Right atrium auricular region (tissue), 2 donors: ENCODE measurements around the gene ANKRD61. TPM values are rescaled to one million over a fixed set of nuclear protein-coding genes. Genes with fewer than 3 reads are reported as not detected.

Source experiments
- DNase-seq: peaks from one replicate; pipeline ENCODE4 v3.0.0-alpha.2; 2019; ENCODE audit warnings: low spot score
- H3K27ac ChIP-seq, 2 donors: fragments of 200-600 bp; sonication (generic); 1 replicate in 1 of 2; 2 replicates in 1 of 2; pipeline ENCODE4 v1.5.1; 2016 to 2019
- H3K27me3 ChIP-seq, 2 donors: fragments of 200-600 bp; sonication (generic); one replicate each; pipeline versions ENCODE4 v1.5.1 to v1.6.0; 2017 to 2019
- H3K36me3 ChIP-seq: fragments of 200-600 bp; sonication (generic); one replicate; pipeline ENCODE4 v1.5.1; 2016
- H3K4me1 ChIP-seq, 2 donors: fragments of 200-600 bp; sonication (generic); one replicate each; pipeline versions ENCODE4 v1.5.1 to v1.6.0; 2017 to 2019
- H3K4me3 ChIP-seq, 2 donors: fragments of 200-600 bp; sonication (generic); 1 replicate in 1 of 2; 2 replicates in 1 of 2; pipeline ENCODE4 v1.5.1; 2017 to 2019; ENCODE audit warnings: mild to moderate bottlenecking in 1 of 2, moderate library complexity in 1 of 2
- H3K9me3 ChIP-seq, 2 donors: fragments of 200-600 bp; sonication (generic); one replicate each; pipeline ENCODE4 v1.5.1; 2019
- total RNA-seq, 2 donors: library from RNA; depleted of rRNA; stranded (reverse); fragments of >200 nt; gene quantifications; one replicate each; pipeline ENCODE4 v1.1.0, GENCODE V29; 2016
- TF ChIP-seq, protein P1 (sequence below), 2 donors: fragments of 200-600 bp; sonication (generic); IDR thresholded peaks; one replicate each; pipeline ENCODE4 v1.5.1; 2019; ENCODE audit warnings: antibody characterized with exemption in 2 of 2

Gene ANKRD61
- total RNA-seq, 2 donors from 2014 or later: not detected

DNA sequence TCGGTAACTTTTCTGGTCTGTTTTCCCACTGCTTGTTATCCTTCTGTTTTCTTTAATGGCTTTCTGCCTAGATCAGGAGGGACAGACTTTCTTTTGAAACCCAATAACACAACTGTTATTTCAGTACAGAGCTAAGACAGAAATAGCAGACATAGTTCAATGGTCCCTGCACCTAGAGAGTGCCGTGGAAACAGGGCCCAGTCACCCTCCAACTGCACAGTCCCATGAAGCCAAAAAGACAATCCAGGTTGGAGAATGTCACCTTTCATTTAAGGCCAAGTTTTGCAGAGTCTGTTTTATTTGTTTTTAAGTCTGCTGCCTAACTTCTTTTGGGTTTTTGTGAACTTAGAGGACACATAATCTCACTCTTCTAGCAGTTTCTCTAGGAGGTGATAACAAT lies 19.6 kb upstream of the ANKRD61 start:
- Histone ChIP-seq H3K4me3 (no peak overlapping the region), H3K9me3 (no peaks in the 10 kb centered on the region), H3K27me3 (no peaks in the 10 kb centered on the region), H3K4me1 (peaks cover 0 to 46% of the 10 kb centered on the region in 2 donors), H3K36me3 (peaks cover 17% of the 10 kb centered on the region), H3K27ac (no peak overlapping the region)
- no peak for DNase-seq
- TF ChIP-seq, protein P1, sequence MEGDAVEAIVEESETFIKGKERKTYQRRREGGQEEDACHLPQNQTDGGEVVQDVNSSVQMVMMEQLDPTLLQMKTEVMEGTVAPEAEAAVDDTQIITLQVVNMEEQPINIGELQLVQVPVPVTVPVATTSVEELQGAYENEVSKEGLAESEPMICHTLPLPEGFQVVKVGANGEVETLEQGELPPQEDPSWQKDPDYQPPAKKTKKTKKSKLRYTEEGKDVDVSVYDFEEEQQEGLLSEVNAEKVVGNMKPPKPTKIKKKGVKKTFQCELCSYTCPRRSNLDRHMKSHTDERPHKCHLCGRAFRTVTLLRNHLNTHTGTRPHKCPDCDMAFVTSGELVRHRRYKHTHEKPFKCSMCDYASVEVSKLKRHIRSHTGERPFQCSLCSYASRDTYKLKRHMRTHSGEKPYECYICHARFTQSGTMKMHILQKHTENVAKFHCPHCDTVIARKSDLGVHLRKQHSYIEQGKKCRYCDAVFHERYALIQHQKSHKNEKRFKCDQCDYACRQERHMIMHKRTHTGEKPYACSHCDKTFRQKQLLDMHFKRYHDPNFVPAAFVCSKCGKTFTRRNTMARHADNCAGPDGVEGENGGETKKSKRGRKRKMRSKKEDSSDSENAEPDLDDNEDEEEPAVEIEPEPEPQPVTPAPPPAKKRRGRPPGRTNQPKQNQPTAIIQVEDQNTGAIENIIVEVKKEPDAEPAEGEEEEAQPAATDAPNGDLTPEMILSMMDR (IDR thresholded peaks at IDR 0.05): no peak

DNA sequence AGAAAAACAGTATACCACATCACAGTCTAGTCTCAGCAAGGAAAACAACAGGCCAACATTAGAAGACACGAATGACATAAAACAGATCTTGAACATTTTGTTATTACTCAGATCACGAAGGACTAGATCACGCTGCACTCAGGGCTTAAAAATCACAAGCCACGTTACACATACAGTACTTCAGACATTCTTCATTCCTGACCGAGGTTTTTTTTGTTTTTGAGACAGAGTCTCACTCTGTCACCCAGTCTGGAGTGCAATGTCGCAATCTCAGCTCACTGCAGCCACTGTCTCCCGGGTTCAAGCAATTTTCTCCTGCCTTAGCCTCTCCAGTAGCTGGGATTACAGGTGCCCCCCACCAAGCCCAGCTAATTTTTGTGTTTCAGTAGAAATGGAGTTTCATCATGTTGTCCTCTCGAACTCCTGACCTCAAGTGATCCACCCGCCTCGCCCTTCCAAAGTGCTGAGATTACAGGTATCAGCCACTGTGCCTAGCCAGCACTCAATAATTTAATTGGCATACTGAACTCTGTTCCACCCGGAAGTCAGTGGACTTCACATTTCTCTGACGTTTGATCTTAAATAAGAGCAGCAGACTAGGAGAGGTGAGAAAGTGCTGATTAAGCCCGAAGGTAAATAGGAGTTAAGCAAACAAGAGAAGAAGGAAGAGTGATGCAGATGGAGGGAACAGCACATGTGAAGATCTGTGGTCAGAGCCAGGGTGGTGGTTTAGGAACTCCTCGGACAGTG lies 18.6 kb upstream of the ANKRD61 start:
- Histone ChIP-seq H3K36me3 (peaks cover 27% of the 10 kb centered on the region), H3K9me3 (no peaks in the 10 kb centered on the region), H3K27me3 (no peaks in the 10 kb centered on the region), H3K27ac (no peak overlapping the region), H3K4me3 (no peak overlapping the region), H3K4me1 (peaks cover 0 to 46% of the 10 kb centered on the region in 2 donors)
- DNase-seq: no peak
- TF ChIP-seq, protein P1 (IDR thresholded peaks at IDR 0.05): no peak

DNA sequence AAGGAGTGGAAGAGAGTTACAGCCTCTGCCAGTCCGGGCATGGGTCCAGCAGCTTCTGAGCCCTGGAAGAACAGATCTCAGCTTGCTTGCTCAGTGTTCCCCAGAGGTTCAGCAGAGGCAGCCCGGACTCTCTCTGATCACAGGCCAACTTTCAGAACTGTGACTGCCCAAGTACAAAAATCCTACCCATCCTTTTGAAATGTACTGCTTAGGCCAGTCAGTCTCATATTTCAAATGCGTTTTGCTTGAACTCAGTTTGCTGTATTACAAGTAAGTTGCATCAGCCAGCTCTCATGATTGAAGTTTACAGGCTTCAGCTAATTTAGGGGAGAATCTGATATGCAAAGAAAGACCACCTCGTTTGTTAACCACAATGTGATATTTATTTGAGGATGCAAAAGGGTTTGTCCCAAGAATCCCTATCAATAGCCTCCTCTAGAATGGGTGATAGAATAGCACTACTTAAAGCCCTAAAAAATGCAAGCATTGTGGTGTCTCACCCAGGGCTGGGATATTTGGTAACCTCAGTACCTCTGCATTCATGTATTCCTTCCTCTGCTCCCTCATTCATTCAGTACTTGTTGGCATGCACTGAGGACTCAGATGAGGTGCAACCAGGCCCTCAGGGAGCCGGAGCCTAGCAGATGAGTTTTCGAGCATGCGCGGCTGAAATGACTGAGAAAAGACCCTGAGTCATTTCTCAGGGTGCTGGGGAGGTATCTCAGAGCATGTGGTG lies 15.1 kb upstream of the ANKRD61 start:
- Histone ChIP-seq H3K27me3 (no peaks in the 10 kb centered on the region), H3K27ac (peak overlapping the region in 1 of 2 donors; percentile 24), H3K36me3 (peaks cover 63% of the 10 kb centered on the region), H3K4me1 (peaks cover 0 to 23% of the 10 kb centered on the region in 2 donors), H3K9me3 (no peaks in the 10 kb centered on the region), H3K4me3 (no peak overlapping the region)
- peak; percentile 68 for DNase-seq
- TF ChIP-seq, protein P1 (IDR thresholded peaks at IDR 0.05): no peak

DNA sequence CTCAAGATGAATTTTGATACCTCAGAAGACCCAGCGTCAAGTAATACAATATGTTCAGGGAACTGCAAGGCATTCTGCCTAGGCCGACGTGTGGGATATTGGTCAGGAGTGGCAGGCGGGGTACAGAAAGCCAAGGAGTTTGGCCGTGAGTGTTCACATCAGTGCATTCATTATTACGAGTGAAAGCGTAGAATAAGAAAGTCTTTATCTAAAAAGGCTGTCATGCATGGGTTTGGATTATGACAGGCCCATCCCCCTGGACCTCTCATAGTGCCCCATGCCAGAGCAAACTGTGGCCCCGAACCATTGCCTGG lies 14.6 kb upstream of the ANKRD61 start:
- no peak overlapping the region for H3K27ac ChIP-seq
- H3K36me3 ChIP-seq: peaks cover 68% of the 10 kb centered on the region
- no peaks in the 10 kb centered on the region for H3K27me3 ChIP-seq

DNA sequence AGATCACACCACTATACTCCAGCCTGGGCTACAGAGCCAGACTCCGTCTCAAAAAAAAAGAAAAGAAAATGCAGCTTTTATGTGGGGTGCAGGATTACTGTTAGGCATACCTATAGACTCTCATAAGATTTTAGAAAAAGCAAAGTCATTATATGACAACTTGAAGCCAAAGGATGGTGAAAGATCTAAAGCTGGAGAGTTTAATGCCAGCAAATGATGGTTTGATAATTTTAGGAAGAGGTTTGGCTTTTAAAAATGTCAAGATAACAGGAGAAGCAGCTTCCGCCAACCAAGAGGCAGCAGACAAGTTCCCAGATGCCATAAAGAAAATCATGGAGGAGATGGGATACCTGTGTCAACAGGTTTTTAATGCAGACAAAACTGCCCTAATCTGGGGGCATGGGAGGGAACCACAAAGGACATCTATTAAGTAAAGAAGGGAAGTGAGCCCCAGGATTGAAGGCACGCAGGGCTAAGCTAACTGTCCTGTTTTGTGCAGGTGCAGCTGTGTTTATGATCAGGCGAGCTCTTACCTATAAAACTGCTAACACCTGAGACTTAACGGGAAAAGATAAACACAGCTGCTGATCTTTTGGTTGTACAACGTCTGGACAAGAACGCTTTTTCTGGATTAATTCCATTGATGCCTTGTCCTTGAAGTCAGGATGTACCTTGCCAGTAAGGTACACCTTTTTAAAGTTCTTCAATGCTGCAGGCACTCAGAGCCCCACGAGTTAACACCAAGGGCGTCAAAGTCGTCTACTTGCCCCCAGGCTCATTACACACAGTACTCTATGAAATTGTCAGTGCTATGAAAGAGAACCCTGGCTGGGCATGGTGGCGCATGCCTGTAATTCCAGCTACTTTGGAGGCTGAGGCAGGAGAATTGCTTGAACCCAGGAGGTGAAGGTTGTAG lies 10.5 kb upstream of the ANKRD61 start:
- peaks cover 98% of the 10 kb centered on the region for H3K36me3 ChIP-seq
- H3K4me1 ChIP-seq: peaks cover 0 to 6% of the 10 kb centered on the region in 2 donors
- H3K27ac ChIP-seq: no peak overlapping the region
- no peaks in the 10 kb centered on the region for H3K27me3 ChIP-seq
- TF ChIP-seq, protein P1 (IDR thresholded peaks at IDR 0.05): no peak
- H3K4me3 ChIP-seq: no peak overlapping the region
- no peak for DNase-seq
- H3K9me3 ChIP-seq: no peaks in the 10 kb centered on the region

More for the DNA sequence above, 14.6 kb upstream of the ANKRD61 start:
- H3K4me1 ChIP-seq: peaks cover 0 to 18% of the 10 kb centered on the region in 2 donors
- DNase-seq: no peak
- no peaks in the 10 kb centered on the region for H3K9me3 ChIP-seq
- TF ChIP-seq, protein P1 (IDR thresholded peaks at IDR 0.05): no peak
- no peak overlapping the region for H3K4me3 ChIP-seq
